Chondrocyte (in vitro differentiated cells): ENCODE data around the gene KRT83. TPM values are rescaled to one million over a fixed set of nuclear protein-coding genes. Genes with fewer than 3 reads are reported as not detected.
"Not testable (repeated sequence)": the region's sequence is repeated elsewhere in the genome, so short reads cannot be mapped to it uniquely, and the experiment has no call there.

Experiments
- DNase-seq: peaks from one replicate; pipeline ENCODE4 v3.0.0; 2021; ENCODE audit warnings: mixed read lengths, low spot score
- H3K27ac Mint-ChIP-seq: one replicate; pipeline ENCODE4 v1.8.0; 2021; ENCODE audit warnings: mild to moderate bottlenecking, moderate library complexity, mixed read lengths; ENCODE audit not compliant: unreplicated experiment
- H3K27me3 Mint-ChIP-seq: 2 replicates; pipeline ENCODE4 v1.8.0; 2021; ENCODE audit warnings: low read depth, mixed read lengths
- H3K36me3 Mint-ChIP-seq: 2 replicates; pipeline ENCODE4 v1.8.0; 2021; ENCODE audit warnings: low read depth, mixed read lengths
- H3K4me1 Mint-ChIP-seq: 2 replicates; pipeline ENCODE4 v1.8.0; 2021; ENCODE audit warnings: low read depth, mild to moderate bottlenecking, mixed read lengths
- H3K4me3 Mint-ChIP-seq: one replicate; pipeline ENCODE4 v1.8.0; 2021; ENCODE audit warnings: mild to moderate bottlenecking, moderate library complexity, mixed read lengths; ENCODE audit not compliant: unreplicated experiment
- H3K9me3 Mint-ChIP-seq: 2 replicates; pipeline ENCODE4 v1.8.0; 2021; ENCODE audit warnings: low read depth, mixed read lengths
- CTCF ChIP-seq: fragments of 200-600 bp; sonication (generic); IDR thresholded peaks from 2 replicates; pipeline ENCODE4 v1.5.0; 2021; ENCODE audit warnings: antibody characterized with exemption, mild to moderate bottlenecking, moderate library complexity
- total RNA-seq: library from RNA; stranded (reverse); gene quantifications from 3 replicates; pipeline ENCODE4 v1.2.1, GENCODE V29; 2021

KRT83 gene
- total RNA-seq, 1 donor from 2014 or later, result not detected

GRCh38 chr12:52286857-52287785 lies 34.1 kb downstream of the KRT83 start:
- not testable (repeated sequence) for H3K9me3 Mint-ChIP-seq, H3K27ac Mint-ChIP-seq, H3K27me3 Mint-ChIP-seq, DNase-seq, H3K4me1 Mint-ChIP-seq, H3K4me3 Mint-ChIP-seq, H3K36me3 Mint-ChIP-seq
- TF ChIP-seq CTCF, result peak; percentile 42

GRCh38 chr12:52285851-52286530 lies 35.2 kb downstream of the KRT83 start:
- H3K27ac Mint-ChIP-seq, result no peak overlapping the region
- TF ChIP-seq CTCF, result no peak
- peaks cover 1% of the 10 kb centered on the region for H3K36me3 Mint-ChIP-seq
- H3K27me3 Mint-ChIP-seq, result peaks cover 3% of the 10 kb centered on the region
- peaks cover 16% of the 10 kb centered on the region for H3K4me1 Mint-ChIP-seq
- H3K9me3 Mint-ChIP-seq, result no peaks in the 10 kb centered on the region
- H3K4me3 Mint-ChIP-seq, result no peak overlapping the region
- DNase-seq, result no peak

GRCh38 chr12:52285172-52285745 lies 35.9 kb downstream of the KRT83 start:
- no peak for DNase-seq
- H3K4me1 Mint-ChIP-seq, result peaks cover 23% of the 10 kb centered on the region
- H3K27ac Mint-ChIP-seq, result no peak overlapping the region
- H3K36me3 Mint-ChIP-seq, result peaks cover 1% of the 10 kb centered on the region
- H3K4me3 Mint-ChIP-seq, result no peak overlapping the region
- no peak for TF ChIP-seq CTCF
- H3K9me3 Mint-ChIP-seq, result no peaks in the 10 kb centered on the region
- peaks cover 3% of the 10 kb centered on the region for H3K27me3 Mint-ChIP-seq

GRCh38 chr12:52284562-52285171 lies 36.5 kb downstream of the KRT83 start:
- H3K36me3 Mint-ChIP-seq, result peaks cover 1% of the 10 kb centered on the region
- H3K4me3 Mint-ChIP-seq, result no peak overlapping the region
- DNase-seq, result no peak
- H3K4me1 Mint-ChIP-seq, result peaks cover 29% of the 10 kb centered on the region
- no peak for TF ChIP-seq CTCF
- no peak overlapping the region for H3K27ac Mint-ChIP-seq
- no peaks in the 10 kb centered on the region for H3K9me3 Mint-ChIP-seq
- peaks cover 3% of the 10 kb centered on the region for H3K27me3 Mint-ChIP-seq
